Left forelimb (tissue), 1 donor: ENCODE results near the gene PVALEF.
A peak's percentile ranks its signal among the peaks of the same experiment; 100 is the strongest.

Experiments
- DNase-seq: peaks from one replicate; pipeline ENCODE4 v3.0.0-alpha.2; 2018; ENCODE audit warnings: low spot score

PVALEF gene

GRCh38 chr17:81128774-81129173 lies 36.5 kb upstream of the PVALEF start:
- no peak for DNase-seq

GRCh38 chr17:81129289-81129688 lies 36.0 kb upstream of the PVALEF start:
- DNase-seq = no peak

GRCh38 chr17:81129711-81130367 lies 35.5 kb upstream of the PVALEF start:
- DNase-seq = no peak

GRCh38 chr17:81130385-81131361 lies 34.6 kb upstream of the PVALEF start:
- no peak for DNase-seq

- no peak for DNase-seq
Observed at GRCh38 chr17:81131486-81132196, 33.7 kb upstream of the PVALEF start.

GRCh38 chr17:81132197-81132540 lies 33.1 kb upstream of the PVALEF start:
- DNase-seq = no peak

- no peak for DNase-seq
Observed at GRCh38 chr17:81132770-81133723, 32.3 kb upstream of the PVALEF start.

GRCh38 chr17:81134064-81134781 lies 31.1 kb upstream of the PVALEF start:
- DNase-seq = no peak

- DNase-seq = no peak
Observed at GRCh38 chr17:81135505-81136278, 29.6 kb upstream of the PVALEF start.

- no peak for DNase-seq
Observed at GRCh38 chr17:81136366-81136765, 28.9 kb upstream of the PVALEF start.

GRCh38 chr17:81137248-81137647 lies 28.1 kb upstream of the PVALEF start:
- DNase-seq = no peak

- no peak for DNase-seq
Observed at GRCh38 chr17:81138083-81138482, 27.2 kb upstream of the PVALEF start.

- no peak for DNase-seq
Observed at GRCh38 chr17:81138500-81138899, 26.8 kb upstream of the PVALEF start.

- no peak for DNase-seq
Observed at GRCh38 chr17:81139428-81139827, 25.9 kb upstream of the PVALEF start.

- no peak for DNase-seq
Observed at GRCh38 chr17:81140018-81140417, 25.3 kb upstream of the PVALEF start.

- DNase-seq = no peak
Observed at GRCh38 chr17:81140695-81141094, 24.6 kb upstream of the PVALEF start.

- DNase-seq = peak; percentile 87
Observed at GRCh38 chr17:81142301-81143199, 22.8 kb upstream of the PVALEF start.

- DNase-seq = no peak
Observed at GRCh38 chr17:81143200-81143527, 22.1 kb upstream of the PVALEF start.
